ENCODE data around the gene RPH3AL.
A peak's percentile ranks its signal among the peaks of the same experiment; 100 is the strongest.
"Not testable (repeated sequence)": the region's sequence is repeated elsewhere in the genome, so short reads cannot be mapped to it uniquely, and the experiment has no call there.

Gene RPH3AL

GRCh38 chr17:379531-380465, 27.2 kb upstream of the RPH3AL start:
- no peak for DNase-seq (ENCODE audit: low spot score)

GRCh38 chr17:378068-378467, 25.5 kb upstream of the RPH3AL start:
- no peak for DNase-seq (ENCODE audit: low spot score)

- DNase-seq (ENCODE audit: low spot score) = peak; percentile 53
Observed at GRCh38 chr17:376936-377863, 24.6 kb upstream of the RPH3AL start.

GRCh38 chr17:373613-374230, 21.1 kb upstream of the RPH3AL start:
- no peak for DNase-seq (ENCODE audit: low spot score)

- no peak for DNase-seq (ENCODE audit: low spot score)
Observed at GRCh38 chr17:372157-373152, 19.8 kb upstream of the RPH3AL start.

GRCh38 chr17:371583-371982, 19.0 kb upstream of the RPH3AL start:
- no peak for DNase-seq (ENCODE audit: low spot score)

- not testable (repeated sequence) for DNase-seq (ENCODE audit: low spot score)
Observed at GRCh38 chr17:367656-368055, 15.0 kb upstream of the RPH3AL start.

- DNase-seq (ENCODE audit: low spot score) = not testable (repeated sequence)
Observed at GRCh38 chr17:366657-367615, 14.3 kb upstream of the RPH3AL start.

GRCh38 chr17:364766-365165, 12.2 kb upstream of the RPH3AL start:
- DNase-seq (ENCODE audit: low spot score) = no peak

- no peak for DNase-seq (ENCODE audit: low spot score)
Observed at GRCh38 chr17:364308-364707, 11.7 kb upstream of the RPH3AL start.

GRCh38 chr17:362721-363120, 10.1 kb upstream of the RPH3AL start:
- no peak for DNase-seq (ENCODE audit: low spot score)

- DNase-seq (ENCODE audit: low spot score) = no peak
Observed at GRCh38 chr17:360092-360750, 7.6 kb upstream of the RPH3AL start.

GRCh38 chr17:358491-359151, 6.0 kb upstream of the RPH3AL start:
- DNase-seq (ENCODE audit: low spot score) = no peak

GRCh38 chr17:357644-358043, 5.0 kb upstream of the RPH3AL start:
- no peak for DNase-seq (ENCODE audit: low spot score)

GRCh38 chr17:356671-357434, 4.2 kb upstream of the RPH3AL start:
- DNase-seq (ENCODE audit: low spot score) = no peak

- no peak for DNase-seq (ENCODE audit: low spot score)
Observed at GRCh38 chr17:354651-355556, 2.3 kb upstream of the RPH3AL start.

GRCh38 chr17:353838-354234, 1.2 kb upstream of the RPH3AL start:
- no peak for DNase-seq (ENCODE audit: low spot score)
